ENCODE measurements around the gene LMF1. TPM values are rescaled to one million over a fixed set of nuclear protein-coding genes. Genes with fewer than 3 reads are reported as not detected.

The LMF1 gene
- total and polyA plus RNA-seq, 2 of the 8 experiments (the other 6 are each of a cell fraction or from before 2014, with no cell fraction given): 3.5 to 9.1 TPM

DNA sequence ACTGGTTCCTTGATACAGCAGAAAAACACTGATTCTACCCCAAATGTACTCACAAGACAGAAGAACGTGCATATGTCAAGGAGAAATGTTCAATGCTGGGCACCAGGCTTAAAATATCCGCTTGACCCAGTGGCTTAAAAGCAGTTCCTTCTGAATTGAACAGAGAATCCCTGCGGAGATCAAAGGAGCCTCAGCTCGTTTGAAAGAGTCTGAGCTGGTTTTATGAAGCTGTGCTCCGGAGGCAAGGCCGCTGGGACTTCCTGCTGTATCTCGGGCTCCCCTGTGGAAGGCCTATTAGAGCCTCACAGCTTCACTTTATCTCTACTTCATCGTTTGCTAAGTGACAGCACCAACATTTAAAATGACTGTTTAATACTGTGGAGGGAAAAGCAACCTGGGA, 2.2 kb downstream of the LMF1 start:
- no peaks in the 10 kb centered on the region for H3K36me3 ChIP-seq (ENCODE audit: control insufficient read depth in 2 of 4, insufficient read depth in 4 of 4, low read length in 3 of 4)
- 85% methylated on average over 8 of the region's 8 CpGs; no CpG with 5 or more reads in 1 of the 2 experiments for WGBS, 2 experiments (ENCODE audit: extremely low coverage in 1 of 2, insufficient coverage in 1 of 2, insufficient read length in 1 of 2, insufficient replicate concordance in 2 of 2, low coverage in 1 of 2, low lambda C conversion rate in 2 of 2, missing lambda C conversion rate in 1 of 2)
- no peak overlapping the region for H4K8ac ChIP-seq (ENCODE audit: extremely low read depth, insufficient read depth, low read length)
- no peak overlapping the region for H3K18ac ChIP-seq (ENCODE audit: extremely low read depth, low read length)
- TF ChIP-seq CBX5 (IDR thresholded peaks at IDR 0.05; ENCODE audit: low read depth, low read length) (no peak), RXRA (IDR thresholded peaks at IDR 0.05; ENCODE audit: insufficient read depth, low read depth, low read length) (no peak), CHD2 (IDR thresholded peaks at IDR 0.05; ENCODE audit: low read length) (no peak), JUND (IDR thresholded peaks at IDR 0.05; ENCODE audit: low read length) (no peak), CBX8 (IDR thresholded peaks at IDR 0.05; ENCODE audit: borderline replicate concordance, low read depth, low read length) (no peak), SP4 (IDR thresholded peaks at IDR 0.05; ENCODE audit: low read length) (no peak), RBBP5 (IDR thresholded peaks at IDR 0.05; ENCODE audit: borderline replicate concordance, low read depth, low read length) (no peak), GTF2F1 (IDR thresholded peaks at IDR 0.05; ENCODE audit: borderline replicate concordance, low read depth, low read length) (no peak), TCF12 (IDR thresholded peaks at IDR 0.05; ENCODE audit: low read depth, low read length) (no peak), CTBP2 (IDR thresholded peaks at IDR 0.05; ENCODE audit: borderline replicate concordance, insufficient read depth, insufficient read length, low read length) (no peak), KDM5A (IDR thresholded peaks at IDR 0.05; ENCODE audit: low read length) (no peak), SAP30 (IDR thresholded peaks at IDR 0.05; ENCODE audit: insufficient read depth, insufficient replicate concordance, low read length) (no peak), SRF (IDR thresholded peaks at IDR 0.05; ENCODE audit: low read depth, low read length) (no peak)
- no peak overlapping the region for H2BK120ac ChIP-seq (replicated peaks; ENCODE audit: low read depth, low read length)
- H3K56ac ChIP-seq (replicated peaks; ENCODE audit: insufficient read length, low read depth, low read length): no peak overlapping the region
- H3K4ac ChIP-seq (replicated peaks; ENCODE audit: insufficient read length, low read depth, low read length): no peak overlapping the region
- no peak overlapping the region for H2BK12ac ChIP-seq (ENCODE audit: low read depth, low read length)
- H3K79me1 ChIP-seq (ENCODE audit: low read depth, low read length): no peaks in the 10 kb centered on the region; the same call in 1 of the 2 replicates
- H4K5ac ChIP-seq (ENCODE audit: insufficient read length, low read depth, low read length): no peak overlapping the region
- no peak overlapping the region for H2AFZ ChIP-seq (ENCODE audit: low read length)
- H2BK5ac ChIP-seq (ENCODE audit: low read depth, low read length): no peak overlapping the region
- H3K4me2 ChIP-seq (ENCODE audit: insufficient read depth in 1 of 2, low read depth in 2 of 2, low read length in 2 of 2): no peak overlapping the region
- peaks cover 0 to 25% (median 14%) of the 10 kb centered on the region in 4 experiments; a peak in 6 of 7 replicates for H3K27me3 ChIP-seq (replicated peaks in 1 of 4; ENCODE audit: control insufficient read depth in 3 of 4, extremely low read depth in 1 of 4, insufficient read depth in 3 of 4, low read length in 3 of 4)
- H3K4me3 ChIP-seq (ENCODE audit: extremely low read depth in 1 of 4, insufficient read depth in 2 of 4, low read depth in 3 of 4, low read length in 4 of 4): no peak overlapping the region
- DNase-seq (ENCODE audit: low read depth in 1 of 2, low spot score in 2 of 2): no peak
- no peak overlapping the region for H3K23ac ChIP-seq (ENCODE audit: insufficient read length)
- no peak overlapping the region for H2BK20ac ChIP-seq (ENCODE audit: low read length)
- H3K9ac ChIP-seq (replicated peaks in 1 of 4; ENCODE audit: extremely low read depth in 1 of 4, low read depth in 3 of 4, low read length in 3 of 4): no peak overlapping the region
- H3K4me1 ChIP-seq (replicated peaks in 1 of 4; ENCODE audit: control insufficient read depth in 3 of 4, insufficient read depth in 4 of 4, low read length in 3 of 4): peaks cover 0 to 10% (median 6%) of the 10 kb centered on the region in 4 experiments; a peak in 6 of 7 replicates
- no peak overlapping the region for H4K91ac ChIP-seq (replicated peaks; ENCODE audit: insufficient read length, low read length)
- ChIA-PET POLR2A (ENCODE audit: partially characterized antibody) (no interaction called here), CTCF (ENCODE audit: partially characterized antibody) (interaction anchor here (0.8 kb wide), 1 partner anchor 87 kb away, joined by 3 read pairs; no protein-coding TSS in a partner anchor)
- peaks cover 4% of the 10 kb centered on the region; the same call in 1 of the 2 replicates for H3K23me2 ChIP-seq (ENCODE audit: low read depth, low read length)
- peaks cover 0 to 4% of the 10 kb centered on the region in 2 experiments; a peak in 1 of 4 replicates for H3K9me3 ChIP-seq (ENCODE audit: insufficient read depth in 2 of 2, low read depth in 1 of 2, low read length in 1 of 2)
- H2BK15ac ChIP-seq (ENCODE audit: low read length): no peak overlapping the region
- H2AK5ac ChIP-seq (ENCODE audit: low read depth, low read length): no peak overlapping the region
- no peak for FAIRE-seq
- no peak overlapping the region for H3K14ac ChIP-seq (ENCODE audit: insufficient read length)
- H4K20me1 ChIP-seq (replicated peaks in 1 of 2; ENCODE audit: control insufficient read depth in 1 of 2, insufficient read depth in 2 of 2, low read length in 2 of 2): no peaks in the 10 kb centered on the region
- H3K79me2 ChIP-seq (ENCODE audit: control insufficient read depth in 1 of 2, insufficient read depth in 2 of 2, low read length in 2 of 2): no peaks in the 10 kb centered on the region
- no peak overlapping the region for H3K27ac ChIP-seq (ENCODE audit: low read depth, low read length)

Measured in H1 (cell line).